ENCODE results near the gene AWAT1. TPM values are rescaled to one million over a fixed set of nuclear protein-coding genes. Genes with fewer than 3 reads are reported as not detected.

The AWAT1 gene
- total RNA-seq: not detected in 2 replicates

DNA sequence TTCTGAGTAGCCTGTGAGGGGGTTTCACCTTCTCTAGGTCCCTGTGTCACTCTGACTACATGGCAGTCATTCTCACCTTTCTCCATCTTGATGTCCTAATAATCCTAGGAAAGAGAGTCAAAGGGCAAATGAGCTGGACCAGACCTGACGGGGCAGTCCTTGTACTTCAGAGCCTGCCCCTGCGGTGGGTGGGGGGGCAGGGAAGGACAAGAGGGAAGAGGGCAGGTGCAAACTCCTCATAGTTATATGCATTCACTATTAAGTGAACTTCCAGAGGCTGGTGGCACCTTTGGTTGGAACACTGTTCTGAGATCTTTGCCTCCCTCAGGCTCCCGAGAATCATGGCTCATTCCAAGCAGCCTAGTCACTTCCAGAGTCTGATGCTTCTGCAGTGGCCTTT is at the start of gene AWAT1:
AWAT1 (plus strand) TSS at position 301 of the 400 bp plus-strand sequence; CDS start at position 342, 41 bp downstream.
- no peak within 1 kb of the TSS for H3K4me2 ChIP-seq (ENCODE audit: insufficient read depth, low read length)
- H3K27me3 ChIP-seq (ENCODE audit: insufficient read depth, low read length): peaks cover 20% of the 10 kb centered on the region
- H4K20me1 ChIP-seq (ENCODE audit: insufficient read depth, low read length): peaks cover 3% of the 10 kb centered on the region
- H3K79me2 ChIP-seq (ENCODE audit: insufficient read depth, low read length): no peaks in the 10 kb centered on the region
- H3K36me3 ChIP-seq (ENCODE audit: insufficient read depth, low read length): no peaks in the 10 kb centered on the region
- DNase-seq (ENCODE audit: insufficient read length, low spot score, missing footprints): no peak
- TF ChIP-seq, protein P1, sequence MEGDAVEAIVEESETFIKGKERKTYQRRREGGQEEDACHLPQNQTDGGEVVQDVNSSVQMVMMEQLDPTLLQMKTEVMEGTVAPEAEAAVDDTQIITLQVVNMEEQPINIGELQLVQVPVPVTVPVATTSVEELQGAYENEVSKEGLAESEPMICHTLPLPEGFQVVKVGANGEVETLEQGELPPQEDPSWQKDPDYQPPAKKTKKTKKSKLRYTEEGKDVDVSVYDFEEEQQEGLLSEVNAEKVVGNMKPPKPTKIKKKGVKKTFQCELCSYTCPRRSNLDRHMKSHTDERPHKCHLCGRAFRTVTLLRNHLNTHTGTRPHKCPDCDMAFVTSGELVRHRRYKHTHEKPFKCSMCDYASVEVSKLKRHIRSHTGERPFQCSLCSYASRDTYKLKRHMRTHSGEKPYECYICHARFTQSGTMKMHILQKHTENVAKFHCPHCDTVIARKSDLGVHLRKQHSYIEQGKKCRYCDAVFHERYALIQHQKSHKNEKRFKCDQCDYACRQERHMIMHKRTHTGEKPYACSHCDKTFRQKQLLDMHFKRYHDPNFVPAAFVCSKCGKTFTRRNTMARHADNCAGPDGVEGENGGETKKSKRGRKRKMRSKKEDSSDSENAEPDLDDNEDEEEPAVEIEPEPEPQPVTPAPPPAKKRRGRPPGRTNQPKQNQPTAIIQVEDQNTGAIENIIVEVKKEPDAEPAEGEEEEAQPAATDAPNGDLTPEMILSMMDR (IDR thresholded peaks at IDR 0.05; ENCODE audit: extremely low read depth, low read depth, low read length): no peak
- H3K27ac ChIP-seq (ENCODE audit: low read depth, low read length): no peak within 1 kb of the TSS
- H3K4me1 ChIP-seq (ENCODE audit: insufficient read depth, low read length): no peaks in the 10 kb centered on the region
- no peaks in the 10 kb centered on the region for H3K9me3 ChIP-seq (ENCODE audit: low read depth, low read length)
- no peak within 1 kb of the TSS for H3K4me3 ChIP-seq (ENCODE audit: insufficient read depth, low read length)
- H2AFZ ChIP-seq (ENCODE audit: low read length): no peak within 1 kb of the TSS

GRCh38 chrX:70190225-70190624 is 44.2 kb upstream of the AWAT1 start:
- no peaks in the 10 kb centered on the region for H3K79me2 ChIP-seq (ENCODE audit: insufficient read depth, low read length)
- no peaks in the 10 kb centered on the region for H3K36me3 ChIP-seq (ENCODE audit: insufficient read depth, low read length)
- H3K4me1 ChIP-seq (ENCODE audit: insufficient read depth, low read length): no peaks in the 10 kb centered on the region
- H3K4me3 ChIP-seq (ENCODE audit: insufficient read depth, low read length): no peak overlapping the region
- no peaks in the 10 kb centered on the region for H4K20me1 ChIP-seq (ENCODE audit: insufficient read depth, low read length)
- TF ChIP-seq, protein P1 (IDR thresholded peaks at IDR 0.05; ENCODE audit: extremely low read depth, low read depth, low read length): no peak
- no peak overlapping the region for H2AFZ ChIP-seq (ENCODE audit: low read length)
- H3K27ac ChIP-seq (ENCODE audit: low read depth, low read length): no peak overlapping the region
- no peak for DNase-seq (ENCODE audit: insufficient read length, low spot score, missing footprints)
- H3K9me3 ChIP-seq (ENCODE audit: low read depth, low read length): no peaks in the 10 kb centered on the region
- H3K27me3 ChIP-seq (ENCODE audit: insufficient read depth, low read length): peaks cover 4% of the 10 kb centered on the region
- H3K4me2 ChIP-seq (ENCODE audit: insufficient read depth, low read length): no peak overlapping the region

DNA sequence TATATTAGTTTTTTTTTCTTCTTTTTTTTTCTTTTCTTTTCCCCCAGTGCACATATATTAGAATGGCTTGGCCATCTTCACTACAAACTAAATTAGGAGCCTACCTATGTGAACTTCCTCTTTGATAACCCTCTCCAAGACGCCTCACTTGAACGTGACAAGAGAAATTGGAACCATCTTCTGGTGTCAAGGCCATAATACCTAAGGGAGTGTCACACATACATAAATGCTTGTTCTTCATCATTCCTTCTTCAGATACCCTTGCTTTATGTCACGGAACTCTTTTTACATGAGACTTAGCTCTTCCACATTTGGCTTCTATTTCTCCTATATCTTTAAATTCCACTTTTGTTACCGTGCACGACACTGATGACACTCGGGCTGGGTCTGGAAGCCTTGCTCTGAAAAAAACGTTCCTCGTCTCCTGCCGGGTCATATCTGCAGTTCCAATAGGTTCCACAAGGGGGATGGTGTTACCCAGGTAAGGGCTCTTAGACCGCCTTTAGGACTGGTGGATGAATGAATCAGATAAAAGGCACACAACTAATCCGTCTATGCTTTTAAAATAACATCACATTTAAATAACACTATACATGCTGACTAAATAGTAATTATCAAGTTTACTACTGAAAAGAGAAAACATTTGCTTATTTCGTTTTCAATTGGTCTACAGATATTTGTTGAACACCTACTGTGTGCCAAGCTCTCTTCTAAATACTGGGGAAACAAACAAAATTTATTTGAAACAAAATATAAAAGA is 37.3 kb upstream of the AWAT1 start:
- DNase-seq (ENCODE audit: insufficient read length, low spot score, missing footprints): peak; percentile 82
- TF ChIP-seq, protein P1 (IDR thresholded peaks at IDR 0.05; ENCODE audit: extremely low read depth, low read depth, low read length): peak; percentile 74
- H3K4me2 ChIP-seq (ENCODE audit: insufficient read depth, low read length): peak overlapping the region; percentile 30

DNA sequence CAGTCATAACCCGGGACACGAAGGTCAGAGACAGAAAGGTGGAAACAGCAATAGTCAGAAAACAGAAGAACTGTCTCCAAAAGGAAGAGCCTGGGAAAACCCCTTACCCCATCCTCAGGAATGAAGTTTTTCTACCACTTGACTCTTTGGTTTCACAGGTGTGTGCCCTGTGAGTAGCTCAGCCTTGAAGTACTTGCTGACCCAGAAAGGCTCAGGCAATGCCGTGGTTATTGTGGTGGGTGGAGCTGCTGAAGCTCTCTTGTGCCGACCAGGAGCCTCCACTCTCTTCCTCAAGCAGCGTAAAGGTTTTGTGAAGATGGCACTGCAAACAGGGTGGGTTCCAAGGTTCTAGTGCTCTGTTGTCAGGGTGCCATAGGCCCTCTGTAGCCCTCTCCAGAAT is 32.7 kb upstream of the AWAT1 start:
- Histone ChIP-seq H3K79me2 (ENCODE audit: insufficient read depth, low read length) (no peaks in the 10 kb centered on the region), H2AFZ (ENCODE audit: low read length) (no peak overlapping the region), H3K27me3 (ENCODE audit: insufficient read depth, low read length) (peaks cover 23% of the 10 kb centered on the region), H3K27ac (ENCODE audit: low read depth, low read length) (no peak overlapping the region), H3K4me3 (ENCODE audit: insufficient read depth, low read length) (no peak overlapping the region), H3K4me1 (ENCODE audit: insufficient read depth, low read length) (no peaks in the 10 kb centered on the region), H3K4me2 (ENCODE audit: insufficient read depth, low read length) (no peak overlapping the region), H4K20me1 (ENCODE audit: insufficient read depth, low read length) (no peaks in the 10 kb centered on the region), H3K36me3 (ENCODE audit: insufficient read depth, low read length) (no peaks in the 10 kb centered on the region), H3K9me3 (ENCODE audit: low read depth, low read length) (no peaks in the 10 kb centered on the region)
- TF ChIP-seq, protein P1 (IDR thresholded peaks at IDR 0.05; ENCODE audit: extremely low read depth, low read depth, low read length): no peak
- DNase-seq (ENCODE audit: insufficient read length, low spot score, missing footprints): no peak

More for the DNA sequence above, 37.3 kb upstream of the AWAT1 start:
- Histone ChIP-seq H3K36me3 (ENCODE audit: insufficient read depth, low read length) (no peaks in the 10 kb centered on the region), H4K20me1 (ENCODE audit: insufficient read depth, low read length) (no peaks in the 10 kb centered on the region), H3K4me1 (ENCODE audit: insufficient read depth, low read length) (no peaks in the 10 kb centered on the region), H3K9me3 (ENCODE audit: low read depth, low read length) (no peaks in the 10 kb centered on the region), H3K27me3 (ENCODE audit: insufficient read depth, low read length) (peaks cover 14% of the 10 kb centered on the region), H3K4me3 (ENCODE audit: insufficient read depth, low read length) (no peak overlapping the region), H3K27ac (ENCODE audit: low read depth, low read length) (no peak overlapping the region), H3K79me2 (ENCODE audit: insufficient read depth, low read length) (no peaks in the 10 kb centered on the region), H2AFZ (ENCODE audit: low read length) (no peak overlapping the region)

All from osteoblast (primary cell).